ENCODE results near the gene ZNF487.

GRCh38 chr10:43391496-43391895 is 45.4 kb upstream of the ZNF487 start:
- TF ChIP-seq, protein P1, sequence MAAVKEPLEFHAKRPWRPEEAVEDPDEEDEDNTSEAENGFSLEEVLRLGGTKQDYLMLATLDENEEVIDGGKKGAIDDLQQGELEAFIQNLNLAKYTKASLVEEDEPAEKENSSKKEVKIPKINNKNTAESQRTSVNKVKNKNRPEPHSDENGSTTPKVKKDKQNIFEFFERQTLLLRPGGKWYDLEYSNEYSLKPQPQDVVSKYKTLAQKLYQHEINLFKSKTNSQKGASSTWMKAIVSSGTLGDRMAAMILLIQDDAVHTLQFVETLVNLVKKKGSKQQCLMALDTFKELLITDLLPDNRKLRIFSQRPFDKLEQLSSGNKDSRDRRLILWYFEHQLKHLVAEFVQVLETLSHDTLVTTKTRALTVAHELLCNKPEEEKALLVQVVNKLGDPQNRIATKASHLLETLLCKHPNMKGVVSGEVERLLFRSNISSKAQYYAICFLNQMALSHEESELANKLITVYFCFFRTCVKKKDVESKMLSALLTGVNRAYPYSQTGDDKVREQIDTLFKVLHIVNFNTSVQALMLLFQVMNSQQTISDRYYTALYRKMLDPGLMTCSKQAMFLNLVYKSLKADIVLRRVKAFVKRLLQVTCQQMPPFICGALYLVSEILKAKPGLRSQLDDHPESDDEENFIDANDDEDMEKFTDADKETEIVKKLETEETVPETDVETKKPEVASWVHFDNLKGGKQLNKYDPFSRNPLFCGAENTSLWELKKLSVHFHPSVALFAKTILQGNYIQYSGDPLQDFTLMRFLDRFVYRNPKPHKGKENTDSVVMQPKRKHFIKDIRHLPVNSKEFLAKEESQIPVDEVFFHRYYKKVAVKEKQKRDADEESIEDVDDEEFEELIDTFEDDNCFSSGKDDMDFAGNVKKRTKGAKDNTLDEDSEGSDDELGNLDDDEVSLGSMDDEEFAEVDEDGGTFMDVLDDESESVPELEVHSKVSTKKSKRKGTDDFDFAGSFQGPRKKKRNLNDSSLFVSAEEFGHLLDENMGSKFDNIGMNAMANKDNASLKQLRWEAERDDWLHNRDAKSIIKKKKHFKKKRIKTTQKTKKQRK (IDR thresholded peaks at IDR 0.05; ENCODE audit: low read length): no peak
- TF ChIP-seq NR2C2 (CRISPR knock-in tag; IDR thresholded peaks at IDR 0.05; ENCODE audit: borderline replicate concordance) (no peak), EP300 (IDR thresholded peaks at IDR 0.05; ENCODE audit: low read depth in 2 of 2, low read length in 2 of 2) (no peak), EP300 (CRISPR knock-in tag; IDR thresholded peaks at IDR 0.05; ENCODE audit: borderline replicate concordance) (no peak), EZH2 (conservative IDR thresholded peaks at IDR 0.05; ENCODE audit: low read depth, low read length) (no peak), NCOA2 (CRISPR knock-in tag; IDR thresholded peaks at IDR 0.05) (no peak), ZNF317 (CRISPR knock-in tag; IDR thresholded peaks at IDR 0.05) (no peak), CREB1 (IDR thresholded peaks at IDR 0.05) (no peak), CREB1 (CRISPR knock-in tag; IDR thresholded peaks at IDR 0.05) (no peak)
- TF ChIP-seq, protein P2, sequence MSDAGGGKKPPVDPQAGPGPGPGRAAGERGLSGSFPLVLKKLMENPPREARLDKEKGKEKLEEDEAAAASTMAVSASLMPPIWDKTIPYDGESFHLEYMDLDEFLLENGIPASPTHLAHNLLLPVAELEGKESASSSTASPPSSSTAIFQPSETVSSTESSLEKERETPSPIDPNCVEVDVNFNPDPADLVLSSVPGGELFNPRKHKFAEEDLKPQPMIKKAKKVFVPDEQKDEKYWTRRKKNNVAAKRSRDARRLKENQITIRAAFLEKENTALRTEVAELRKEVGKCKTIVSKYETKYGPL (CRISPR knock-in tag; IDR thresholded peaks at IDR 0.05): no peak
- TF ChIP-seq, protein P3, sequence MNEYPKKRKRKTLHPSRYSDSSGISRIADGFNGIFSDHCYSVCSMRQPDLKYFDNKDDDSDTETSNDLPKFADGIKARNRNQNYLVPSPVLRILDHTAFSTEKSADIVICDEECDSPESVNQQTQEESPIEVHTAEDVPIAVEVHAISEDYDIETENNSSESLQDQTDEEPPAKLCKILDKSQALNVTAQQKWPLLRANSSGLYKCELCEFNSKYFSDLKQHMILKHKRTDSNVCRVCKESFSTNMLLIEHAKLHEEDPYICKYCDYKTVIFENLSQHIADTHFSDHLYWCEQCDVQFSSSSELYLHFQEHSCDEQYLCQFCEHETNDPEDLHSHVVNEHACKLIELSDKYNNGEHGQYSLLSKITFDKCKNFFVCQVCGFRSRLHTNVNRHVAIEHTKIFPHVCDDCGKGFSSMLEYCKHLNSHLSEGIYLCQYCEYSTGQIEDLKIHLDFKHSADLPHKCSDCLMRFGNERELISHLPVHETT (CRISPR knock-in tag; conservative IDR thresholded peaks at IDR 0.05): no peak

All from HepG2 (cell line).